Inflammatory macrophage (primary cell): ENCODE results near the gene KRT75.
A peak's percentile ranks its signal among the peaks of the same experiment; 100 is the strongest.

ENCODE experiments used
- DNase-seq, 2 donors: peaks; one replicate each; pipeline ENCODE4 v3.0.0-alpha.2; 2020 to 2022

KRT75 gene

DNA sequence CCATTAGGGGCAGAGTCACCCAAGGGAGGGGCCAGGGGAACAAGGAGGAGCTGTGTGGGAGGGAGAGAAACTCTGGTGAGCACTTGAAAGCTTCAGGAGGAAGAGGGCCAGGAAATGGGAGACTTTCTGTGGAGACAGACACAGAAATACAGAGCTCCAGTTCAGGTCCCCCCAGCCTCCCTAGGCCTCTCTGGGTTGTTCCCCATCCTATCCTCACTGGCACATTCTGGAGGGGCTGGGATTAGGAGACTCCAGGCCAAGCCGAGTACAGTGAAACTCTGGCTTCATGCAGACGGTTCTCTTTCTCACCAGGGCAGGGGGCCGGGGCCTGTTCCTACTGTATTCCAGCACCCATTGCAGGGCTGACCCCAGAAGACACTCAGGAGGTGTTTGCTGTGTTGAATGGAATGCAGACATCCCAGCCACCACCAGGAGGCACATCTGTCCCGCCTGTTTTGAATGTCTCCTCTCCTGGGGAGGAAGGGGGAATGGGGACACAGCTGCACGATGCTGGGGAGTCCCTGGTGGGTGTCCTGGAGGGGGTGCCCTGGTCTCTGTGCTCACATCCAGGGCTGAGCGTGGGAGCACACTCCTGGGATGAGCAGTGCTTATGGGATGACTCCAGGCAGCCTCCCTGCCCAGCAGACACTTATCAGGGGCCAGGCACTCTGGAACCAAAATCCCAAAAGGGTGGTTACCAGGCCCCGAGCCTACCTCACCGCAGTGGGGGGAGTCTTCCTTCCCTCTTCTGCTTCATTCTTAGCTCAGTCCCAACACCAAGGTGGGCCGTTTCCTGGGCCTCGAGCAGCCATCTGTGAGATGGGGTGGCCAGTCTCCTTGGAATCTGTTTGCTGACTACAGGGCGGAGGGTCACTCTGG, 43.2 kb downstream of the KRT75 start:
- DNase-seq = peak in 1 of 2 donors; percentile 30

DNA sequence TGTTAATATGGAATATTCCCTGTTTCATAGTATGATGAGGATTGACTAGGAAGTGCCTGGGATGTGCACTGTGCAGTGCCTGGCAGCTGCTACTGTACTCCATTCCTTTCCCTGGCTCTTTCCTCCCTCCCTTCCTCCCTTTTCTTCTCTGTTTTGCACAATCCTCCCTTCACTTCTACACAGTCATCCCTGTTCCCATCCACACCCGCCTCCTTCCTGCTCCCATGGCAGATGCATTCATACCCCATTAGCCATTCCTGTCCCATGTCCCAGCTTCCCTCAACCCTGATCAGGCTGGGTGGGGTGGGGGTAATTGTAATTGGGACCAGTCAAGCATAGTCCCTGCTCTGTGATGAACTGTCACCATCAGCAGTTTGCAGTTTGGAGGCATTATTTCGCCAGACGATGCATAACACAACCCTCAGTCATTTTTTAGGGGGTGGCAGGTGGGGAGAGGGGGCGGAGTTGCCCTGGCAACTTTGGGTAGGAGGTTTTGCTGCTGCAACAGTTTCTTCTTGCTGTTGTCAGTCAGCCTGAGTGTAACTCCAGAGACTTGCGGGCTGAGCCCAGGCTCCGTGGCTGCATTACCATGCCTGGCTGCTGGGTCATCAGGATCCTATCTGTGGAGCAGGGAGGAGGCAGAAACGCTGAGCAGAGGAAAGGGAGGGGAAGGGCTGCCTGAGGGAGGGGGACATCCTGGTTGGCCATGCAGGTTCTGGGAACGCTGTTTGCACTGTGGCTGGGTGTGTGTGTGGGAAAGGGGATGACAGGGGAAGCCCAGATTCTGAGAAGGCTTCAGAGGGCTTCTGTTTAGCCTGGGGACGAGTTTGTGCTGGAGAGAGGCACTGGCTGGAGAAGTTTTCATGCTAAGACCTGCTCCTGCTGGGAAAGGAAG, 44.6 kb downstream of the KRT75 start:
- DNase-seq = no peak

- no peak for DNase-seq
Measured at GRCh38 chr12:52387859-52388258, 46.3 kb downstream of the KRT75 start.

GRCh38 chr12:52385226-52385702, 48.9 kb downstream of the KRT75 start, which contains the start of gene KRT84:
KRT84 (minus strand) TSS chr12:52385652; CDS start chr12:52385585, 67 bp downstream.
- DNase-seq = no peak

- DNase-seq = no peak
Measured at GRCh38 chr12:52383331-52383730, 50.8 kb downstream of the KRT75 start.

DNA sequence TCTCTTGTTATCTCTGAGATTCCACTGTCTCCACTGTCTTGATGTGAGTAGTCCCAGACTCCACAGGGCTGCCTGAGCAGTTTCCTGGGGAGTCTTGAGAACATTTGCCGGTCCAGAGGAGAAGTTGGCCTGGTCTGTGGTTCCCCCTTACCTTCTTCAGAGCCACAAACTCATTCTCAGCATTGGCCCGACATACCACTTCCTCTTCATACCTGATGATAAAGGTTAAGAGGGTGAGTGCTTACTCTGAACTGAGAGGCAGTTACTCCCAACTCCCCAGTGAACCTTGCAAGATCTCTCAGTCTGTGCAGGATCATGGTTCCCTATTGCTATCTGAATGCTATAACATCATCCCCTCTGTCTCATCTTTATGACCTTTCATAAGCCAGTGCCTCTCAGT, 51.3 kb downstream of the KRT75 start:
- DNase-seq = no peak

DNA sequence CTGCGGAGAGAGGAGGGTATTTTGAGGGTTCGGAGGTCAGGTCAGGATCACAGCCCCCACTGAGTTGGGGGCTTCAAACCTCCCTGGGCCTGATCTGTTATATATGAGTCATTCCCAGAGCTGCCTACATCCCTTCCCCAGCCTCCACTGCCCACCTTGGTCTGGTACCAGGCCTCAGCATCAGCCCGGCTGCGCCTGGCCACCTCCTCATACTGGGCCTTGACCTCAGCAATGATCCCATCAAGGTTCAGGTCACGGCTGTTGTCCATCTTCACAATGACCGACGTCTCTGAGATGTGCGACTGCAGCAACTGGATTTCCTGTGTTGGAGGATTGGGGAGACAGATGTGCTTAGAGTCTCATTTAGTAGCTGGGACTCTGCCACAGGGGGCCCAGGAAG, 53.0 kb downstream of the KRT75 start:
- DNase-seq = no peak

DNA sequence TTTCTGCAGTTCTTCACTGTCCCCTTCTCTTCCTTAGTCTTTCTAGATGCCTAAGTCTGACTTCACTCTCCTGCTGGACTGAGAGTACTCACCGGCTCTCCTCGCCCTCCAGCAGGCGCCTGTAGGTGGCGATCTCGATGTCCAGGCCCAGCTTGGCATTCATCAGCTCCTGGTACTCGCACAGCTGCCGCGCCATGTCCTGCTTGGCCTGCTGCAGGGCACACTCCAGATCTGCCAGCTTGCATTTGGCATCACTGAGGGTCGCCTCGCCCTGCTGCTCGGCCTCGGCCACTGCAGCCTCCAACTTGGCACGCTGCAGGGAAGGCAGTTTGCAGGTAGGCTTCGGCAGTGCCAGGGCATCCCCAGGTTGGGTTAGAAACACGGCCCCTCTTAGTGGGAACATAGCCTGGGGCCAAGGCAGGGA, 53.9 kb downstream of the KRT75 start:
- DNase-seq = peak; percentile 11 to 38

DNA sequence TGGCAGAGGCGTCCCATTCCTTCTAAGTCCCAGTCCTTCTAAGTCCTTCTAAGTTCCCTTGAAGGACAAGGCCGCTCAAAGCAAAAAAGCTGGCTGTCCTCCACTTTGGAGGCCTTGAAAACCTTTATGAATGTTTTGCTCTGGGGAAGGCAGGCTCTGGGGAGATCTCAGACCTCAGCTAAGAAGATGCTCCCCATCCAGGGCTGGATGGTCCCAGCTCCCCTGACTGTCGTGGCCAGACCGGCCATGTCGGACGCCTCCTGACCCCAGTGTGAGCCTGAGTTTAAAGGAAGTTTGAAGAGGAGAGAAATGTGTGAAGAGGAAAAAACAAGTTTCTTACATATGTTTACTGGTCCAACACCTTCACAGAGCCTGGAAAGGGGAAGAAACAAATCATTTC, 54.6 kb downstream of the KRT75 start:
- no peak for DNase-seq

DNA sequence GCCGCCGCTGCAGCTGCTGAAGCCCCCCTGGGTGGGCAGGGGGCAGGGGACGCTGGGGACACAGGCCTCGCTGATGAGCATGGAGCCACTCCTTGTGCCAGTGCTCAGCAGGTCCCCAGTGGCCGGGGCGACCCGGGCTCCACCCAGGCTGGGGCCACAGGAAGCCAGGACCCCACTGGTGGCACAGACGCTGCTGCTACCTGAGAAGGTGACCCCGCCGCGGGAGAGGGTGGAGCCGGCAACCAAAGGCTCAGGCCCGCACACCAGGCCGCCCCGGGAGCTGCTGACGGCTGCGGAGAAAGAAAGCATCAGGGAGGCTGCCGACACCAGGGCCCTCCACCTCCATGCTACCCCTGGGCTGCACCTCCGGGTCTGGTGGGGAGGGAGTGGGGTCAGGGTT, 56.1 kb downstream of the KRT75 start:
- no peak for DNase-seq

- no peak for DNase-seq
Measured at GRCh38 chr12:52377266-52377665, 56.9 kb downstream of the KRT75 start.
